Heart left ventricle (tissue), 13 donors: ENCODE results near the gene STX12.

Source experiments
- CTCF ChIP-seq, 12 donors: fragments of 200-600 bp; sonication (generic) in 4 of 12; IDR thresholded peaks; one replicate each; pipeline versions ENCODE4 v1.5.0 to v1.8.0; 2018 to 2022; ENCODE audit warnings: antibody characterized with exemption in 12 of 12, mild to moderate bottlenecking in 5 of 12
- POLR2A ChIP-seq, 2 donors: fragments of 450-650 bp; IDR thresholded peaks; one replicate each; pipeline ENCODE4 v1.6.1; 2017; ENCODE audit warnings: antibody characterized with exemption in 2 of 2, mild to moderate bottlenecking in 2 of 2, moderate library complexity in 2 of 2
- donor health status: ischemic (EF 13 %, LVEDD 7.1; RV severe dilation, severe dysfunction).
- donor health status: DM: no; HTN: yes; CAD: no.
- donor health status: DM: no; HTN: no; CAD: no.
- donor health status: ischemic (EF 25% LVEDD 6.9; RV normal size, moderate dysfunction).
- donor health status: ischemic (EF 25% LVEDD 5.7; RV mildly dilated, moderate dysfunction).
- donor health status: ischemic (EF 35%, LVEDD 5.7; RV mildly dilated, moderate dysfunction).
- donor health status: nonischemic (EF 11% LVEDD 7.7; RV severe dilation, severe dysfunction).
- donor health status: DM: yes; HTN: yes; CAD: no.
- donor health status: PGD.
- donor health status: ischemic (EF 29% LVEDD 5.4; RV normal size, mild dysfunction).
- donor health status: nonischemic (EF 23%, LVEDD 6.1; RV moderate dilation, normal function).

GRCh38 chr1:27795601-27796000 is 22.6 kb downstream of the STX12 start:
- TF ChIP-seq POLR2A (IDR thresholded peaks at IDR 0.05) (no peak), CTCF (IDR thresholded peaks at IDR 0.05) (no peak)
